ENCODE results near the gene NEUROG2.
"Not testable (repeated sequence)": the region's sequence is repeated elsewhere in the genome, so short reads cannot be mapped to it uniquely, and the experiment has no call there.

Gene NEUROG2

GRCh38 chr4:112540695-112541094, 24.7 kb upstream of the NEUROG2 start:
- no peaks in the 10 kb centered on the region for H3K36me3 ChIP-seq (ENCODE audit: control insufficient read depth, insufficient read depth, low read length)
- H3K27me3 ChIP-seq (ENCODE audit: control insufficient read depth, insufficient read depth, low read length), result no peaks in the 10 kb centered on the region
- H3K4me3 ChIP-seq (ENCODE audit: low read length), result no peak overlapping the region
- H3K9ac ChIP-seq (ENCODE audit: low read length), result no peak overlapping the region
- no peaks in the 10 kb centered on the region for H3K9me3 ChIP-seq (ENCODE audit: control insufficient read depth, low read length)
- no peaks in the 10 kb centered on the region for H3K4me1 ChIP-seq (ENCODE audit: control insufficient read depth, insufficient read depth, low read length)

- Histone ChIP-seq H3K9me3 (ENCODE audit: control insufficient read depth, low read length) (no peaks in the 10 kb centered on the region), H3K9ac (ENCODE audit: low read length) (no peak overlapping the region), H3K36me3 (ENCODE audit: control insufficient read depth, insufficient read depth, low read length) (no peaks in the 10 kb centered on the region), H3K4me1 (ENCODE audit: control insufficient read depth, insufficient read depth, low read length) (no peaks in the 10 kb centered on the region), H3K27me3 (ENCODE audit: control insufficient read depth, insufficient read depth, low read length) (no peaks in the 10 kb centered on the region), H3K4me3 (ENCODE audit: low read length) (no peak overlapping the region)
Observed at GRCh38 chr4:112536123-112536522, 20.1 kb upstream of the NEUROG2 start.

DNA sequence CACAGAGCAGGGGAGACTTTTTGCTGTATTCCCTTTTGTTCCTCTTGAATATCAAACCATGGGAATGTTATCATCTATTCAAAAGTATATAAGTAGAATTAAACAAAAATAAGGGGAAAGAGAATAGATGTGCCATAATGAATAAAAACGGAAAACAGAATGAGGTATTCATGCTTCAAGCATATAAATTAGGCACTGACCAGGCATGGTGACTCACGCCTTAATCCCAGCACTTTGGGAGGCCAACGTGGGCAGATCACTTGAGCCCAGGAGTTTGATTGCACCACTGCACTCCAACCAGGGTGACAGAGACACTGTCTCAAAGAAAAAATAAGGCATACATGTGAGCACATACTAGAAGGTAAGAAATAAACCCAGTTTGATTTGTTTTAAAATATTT, 16.3 kb upstream of the NEUROG2 start:
- H3K27me3 ChIP-seq (ENCODE audit: control insufficient read depth, insufficient read depth, low read length), result no peaks in the 10 kb centered on the region
- no peaks in the 10 kb centered on the region for H3K9me3 ChIP-seq (ENCODE audit: control insufficient read depth, low read length)
- H3K9ac ChIP-seq (ENCODE audit: low read length), result no peak overlapping the region
- H3K4me3 ChIP-seq (ENCODE audit: low read length), result no peak overlapping the region
- no peaks in the 10 kb centered on the region for H3K4me1 ChIP-seq (ENCODE audit: control insufficient read depth, insufficient read depth, low read length)
- no peaks in the 10 kb centered on the region for H3K36me3 ChIP-seq (ENCODE audit: control insufficient read depth, insufficient read depth, low read length)

DNA sequence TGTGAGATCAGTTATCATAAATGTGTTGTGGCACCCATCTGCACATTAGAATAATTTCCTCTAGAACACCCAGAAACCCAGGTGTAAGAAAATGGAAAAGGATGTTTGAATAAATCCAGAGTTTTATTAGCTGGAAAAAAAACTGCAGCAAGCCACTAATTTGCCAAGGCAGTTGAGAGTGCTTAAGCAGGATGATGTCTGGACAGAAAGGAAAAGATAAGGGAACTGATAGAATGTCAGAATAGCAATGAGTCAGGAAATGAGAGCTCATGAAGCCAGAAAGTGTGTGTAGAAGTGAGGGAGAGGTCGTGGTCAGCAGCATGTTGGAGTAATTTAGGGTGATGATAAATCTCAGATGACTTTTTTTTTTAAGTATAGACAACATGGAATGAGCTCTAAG, 15.2 kb upstream of the NEUROG2 start:
- Histone ChIP-seq H3K9me3 (ENCODE audit: control insufficient read depth, low read length) (no peaks in the 10 kb centered on the region), H3K4me1 (ENCODE audit: control insufficient read depth, insufficient read depth, low read length) (no peaks in the 10 kb centered on the region), H3K36me3 (ENCODE audit: control insufficient read depth, insufficient read depth, low read length) (no peaks in the 10 kb centered on the region), H3K27me3 (ENCODE audit: control insufficient read depth, insufficient read depth, low read length) (no peaks in the 10 kb centered on the region), H3K9ac (ENCODE audit: low read length) (no peak overlapping the region), H3K4me3 (ENCODE audit: low read length) (no peak overlapping the region)

GRCh38 chr4:112526061-112526460, 10.1 kb upstream of the NEUROG2 start:
- no peak overlapping the region for H3K9ac ChIP-seq (ENCODE audit: low read length)
- peaks cover 17% of the 10 kb centered on the region for H3K4me1 ChIP-seq (ENCODE audit: control insufficient read depth, insufficient read depth, low read length)
- H3K4me3 ChIP-seq (ENCODE audit: low read length), result no peak overlapping the region
- H3K27me3 ChIP-seq (ENCODE audit: control insufficient read depth, insufficient read depth, low read length), result peaks cover 46% of the 10 kb centered on the region
- no peaks in the 10 kb centered on the region for H3K36me3 ChIP-seq (ENCODE audit: control insufficient read depth, insufficient read depth, low read length)
- H3K9me3 ChIP-seq (ENCODE audit: control insufficient read depth, low read length), result no peaks in the 10 kb centered on the region

GRCh38 chr4:112523764-112524505, 8.0 kb upstream of the NEUROG2 start:
- peaks cover 8% of the 10 kb centered on the region for H3K9me3 ChIP-seq (ENCODE audit: control insufficient read depth, low read length)
- peaks cover 67% of the 10 kb centered on the region for H3K27me3 ChIP-seq (ENCODE audit: control insufficient read depth, insufficient read depth, low read length)
- no peaks in the 10 kb centered on the region for H3K36me3 ChIP-seq (ENCODE audit: control insufficient read depth, insufficient read depth, low read length)
- H3K9ac ChIP-seq (ENCODE audit: low read length), result no peak overlapping the region
- no peak overlapping the region for H3K4me3 ChIP-seq (ENCODE audit: low read length)
- H3K4me1 ChIP-seq (ENCODE audit: control insufficient read depth, insufficient read depth, low read length), result peaks cover 20% of the 10 kb centered on the region

- H3K4me1 ChIP-seq (ENCODE audit: control insufficient read depth, insufficient read depth, low read length), result peaks cover 20% of the 10 kb centered on the region
- peaks cover 75% of the 10 kb centered on the region for H3K27me3 ChIP-seq (ENCODE audit: control insufficient read depth, insufficient read depth, low read length)
- no peak overlapping the region for H3K9ac ChIP-seq (ENCODE audit: low read length)
- peaks cover 8% of the 10 kb centered on the region for H3K9me3 ChIP-seq (ENCODE audit: control insufficient read depth, low read length)
- no peak overlapping the region for H3K4me3 ChIP-seq (ENCODE audit: low read length)
- no peaks in the 10 kb centered on the region for H3K36me3 ChIP-seq (ENCODE audit: control insufficient read depth, insufficient read depth, low read length)
Observed at GRCh38 chr4:112523008-112523721, 7.2 kb upstream of the NEUROG2 start.

DNA sequence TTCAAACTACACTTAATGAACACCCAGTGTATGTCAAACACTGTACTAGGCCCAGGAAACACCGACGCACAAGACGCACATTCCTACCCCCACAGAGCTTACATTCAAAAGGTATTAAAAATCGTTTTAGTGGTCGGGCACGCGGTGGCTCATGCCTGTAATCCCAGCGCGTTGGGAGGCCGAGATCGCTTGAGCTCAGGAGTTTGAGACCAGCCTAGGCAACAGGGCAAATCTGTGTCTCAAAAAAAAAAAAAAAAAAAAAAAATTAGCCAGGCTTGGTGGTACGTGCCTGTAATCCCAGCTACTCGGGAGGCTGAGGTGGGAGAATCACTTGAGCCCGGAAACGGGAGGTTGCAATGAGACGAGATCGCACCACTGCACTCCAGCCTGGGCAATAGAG, 6.5 kb upstream of the NEUROG2 start:
- not testable (repeated sequence) for H3K4me3 ChIP-seq (ENCODE audit: low read length); H3K9me3 ChIP-seq (ENCODE audit: control insufficient read depth, low read length); H3K9ac ChIP-seq (ENCODE audit: low read length); H3K36me3 ChIP-seq (ENCODE audit: control insufficient read depth, insufficient read depth, low read length)
- H3K27me3 ChIP-seq (ENCODE audit: control insufficient read depth, insufficient read depth, low read length), result peaks cover 82% of the 10 kb centered on the region
- peaks cover 20% of the 10 kb centered on the region for H3K4me1 ChIP-seq (ENCODE audit: control insufficient read depth, insufficient read depth, low read length)

- Histone ChIP-seq H3K27me3 (ENCODE audit: control insufficient read depth, insufficient read depth, low read length) (peaks cover 93% of the 10 kb centered on the region), H3K9me3 (ENCODE audit: control insufficient read depth, low read length) (peaks cover 8% of the 10 kb centered on the region), H3K36me3 (ENCODE audit: control insufficient read depth, insufficient read depth, low read length) (no peaks in the 10 kb centered on the region), H3K4me3 (ENCODE audit: low read length) (no peak overlapping the region), H3K9ac (ENCODE audit: low read length) (no peak overlapping the region), H3K4me1 (ENCODE audit: control insufficient read depth, insufficient read depth, low read length) (peaks cover 23% of the 10 kb centered on the region)
Observed at GRCh38 chr4:112521123-112522023, 5.4 kb upstream of the NEUROG2 start.

DNA sequence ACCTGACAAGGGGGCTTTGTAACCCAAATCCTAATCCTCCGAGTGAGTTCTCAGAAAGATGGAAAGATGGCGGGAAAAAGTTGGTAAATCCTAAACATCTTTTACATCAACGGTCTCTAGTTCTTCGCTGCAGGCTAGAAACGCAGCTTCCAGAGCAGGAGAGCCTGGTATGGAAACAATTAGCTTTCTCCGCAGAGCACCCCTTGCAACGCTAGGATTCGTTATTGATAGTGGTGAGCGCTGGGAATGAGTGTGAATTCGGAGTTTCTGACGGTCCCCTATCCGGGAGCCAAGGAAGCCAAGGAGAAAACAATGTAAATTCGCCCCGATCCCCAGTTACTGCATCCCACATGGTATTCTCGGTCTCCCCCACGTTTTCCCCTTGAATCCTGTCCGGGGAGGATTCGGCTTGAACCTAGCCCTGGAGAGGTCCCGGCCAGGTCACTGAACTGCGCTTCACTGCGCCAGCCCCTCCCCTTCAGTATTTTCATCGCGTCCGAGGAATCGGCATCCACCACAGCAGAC, 4.7 kb upstream of the NEUROG2 start:
- H3K27me3 ChIP-seq (ENCODE audit: control insufficient read depth, insufficient read depth, low read length), result peaks cover 99% of the 10 kb centered on the region
- peaks cover 28% of the 10 kb centered on the region for H3K4me1 ChIP-seq (ENCODE audit: control insufficient read depth, insufficient read depth, low read length)
- H3K9me3 ChIP-seq (ENCODE audit: control insufficient read depth, low read length), result peaks cover 8% of the 10 kb centered on the region

DNA sequence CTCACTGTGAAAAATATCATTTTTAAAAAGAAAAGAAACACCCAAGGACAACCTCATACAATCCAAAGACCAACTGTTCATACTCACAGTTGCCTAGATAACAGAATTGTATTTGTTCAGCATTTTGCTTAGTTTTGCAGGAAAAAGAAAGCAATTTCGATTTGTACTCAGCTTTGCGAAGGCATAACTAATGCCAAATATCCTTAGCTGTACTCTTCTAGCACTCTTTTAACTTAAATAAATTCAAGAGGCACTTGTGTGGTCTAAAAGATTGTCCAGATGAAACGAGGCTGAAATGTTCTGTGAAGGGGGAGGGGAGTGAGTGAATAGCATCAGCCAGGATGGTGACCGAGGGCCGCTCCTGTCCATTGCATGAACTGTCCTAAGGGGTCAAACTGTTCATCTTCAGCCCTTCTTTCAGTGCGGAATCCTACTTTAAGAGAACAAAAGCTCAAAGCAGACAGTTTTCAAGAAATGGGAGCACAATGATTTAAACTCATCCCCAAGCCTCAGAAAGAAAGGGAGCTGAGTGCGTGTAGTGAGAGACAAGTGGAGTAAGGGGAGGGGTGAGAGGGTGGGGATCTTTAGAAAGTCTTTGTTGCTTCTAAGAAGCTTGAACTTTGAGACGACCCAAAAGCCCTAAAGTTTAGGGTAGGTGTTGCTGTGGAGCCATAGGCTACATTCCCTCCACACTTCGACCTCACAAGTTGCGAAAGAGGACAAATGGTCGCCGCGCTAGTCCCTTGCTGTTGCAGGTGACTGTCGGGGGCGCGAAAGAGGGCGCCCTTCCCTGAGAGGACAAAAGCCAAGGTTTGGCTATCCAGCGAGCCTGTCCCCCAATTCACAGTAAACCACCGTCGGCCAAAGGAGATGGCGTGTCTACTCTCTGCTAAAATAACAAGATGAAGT, 4.0 kb upstream of the NEUROG2 start:
- no peak overlapping the region for H3K9ac ChIP-seq (ENCODE audit: low read length)
- no peak overlapping the region for H3K4me3 ChIP-seq (ENCODE audit: low read length)
- H3K36me3 ChIP-seq (ENCODE audit: control insufficient read depth, insufficient read depth, low read length), result no peaks in the 10 kb centered on the region
- H3K27me3 ChIP-seq (ENCODE audit: control insufficient read depth, insufficient read depth, low read length), result peaks cover 99% of the 10 kb centered on the region
- H3K4me1 ChIP-seq (ENCODE audit: control insufficient read depth, insufficient read depth, low read length), result peaks cover 28% of the 10 kb centered on the region
- peaks cover 8% of the 10 kb centered on the region for H3K9me3 ChIP-seq (ENCODE audit: control insufficient read depth, low read length)

More for the DNA sequence above, 4.7 kb upstream of the NEUROG2 start:
- Histone ChIP-seq H3K9ac (ENCODE audit: low read length) (no peak overlapping the region), H3K4me3 (ENCODE audit: low read length) (no peak overlapping the region), H3K36me3 (ENCODE audit: control insufficient read depth, insufficient read depth, low read length) (no peaks in the 10 kb centered on the region)

Data from mucosa of stomach (tissue), 1 donor.